Common myeloid progenitor, CD34-positive (primary cell): ENCODE measurements around the gene RASD2.
A peak's percentile ranks its signal among the peaks of the same experiment; 100 is the strongest.

ENCODE experiments used
- CTCF ChIA-PET: fragments of 350-600 bp; sonication (Branson Sonifier 250); formaldehyde crosslinking; loops from one replicate; lab custom pipeline; 2021; ENCODE audit warnings: antibody characterized with exemption; lab: Charles Lee
- POLR2A ChIA-PET: fragments of 350-600 bp; sonication (Branson Sonifier 250); formaldehyde crosslinking; loops from one replicate; lab custom pipeline; 2021; ENCODE audit warnings: antibody characterized with exemption; lab: Charles Lee
- DNase-seq, 3 donors: peaks; one replicate each; pipeline versions ENCODE4 v3.0.0 to v3.0.0-alpha.2; 2013
- H3K27ac ChIP-seq, 2 experiments: 1 replicate in 1 of 2; 2 replicates in 1 of 2; pipeline ENCODE4 v1.7.0; 2013; ENCODE audit warnings: inconsistent platforms in 2 of 2, low read length in 2 of 2, mild to moderate bottlenecking in 2 of 2, low read depth in 1 of 2, moderate library complexity in 1 of 2; ENCODE audit not compliant: severe bottlenecking in 2 of 2, insufficient read depth in 1 of 2, poor library complexity in 1 of 2
- H3K27me3 ChIP-seq, 5 experiments: replicated peaks in 2 of 5; 1 replicate in 3 of 5; 2 replicates in 2 of 5; pipeline versions ENCODE4 v1.6.1 to v1.7.0; 2013; ENCODE audit warnings: low read length in 4 of 5, mild to moderate bottlenecking in 2 of 5, moderate library complexity in 2 of 5, inconsistent platforms in 1 of 5; ENCODE audit not compliant: insufficient read depth in 5 of 5, control insufficient read depth in 4 of 5
- H3K36me3 ChIP-seq, 4 experiments: 1 replicate in 2 of 4; 2 replicates in 2 of 4; pipeline versions ENCODE4 v1.6.1 to v1.7.0; 2013; ENCODE audit warnings: low read length in 3 of 4, control low read depth in 1 of 4, mild to moderate bottlenecking in 1 of 4; ENCODE audit not compliant: control insufficient read depth in 4 of 4, insufficient read depth in 4 of 4
- H3K4me1 ChIP-seq, 4 experiments: 1 replicate in 3 of 4; 2 replicates in 1 of 4; pipeline versions ENCODE4 v1.6.1 to v1.7.1; 2013; ENCODE audit warnings: low read length in 3 of 4, mild to moderate bottlenecking in 3 of 4, control low read depth in 1 of 4, inconsistent platforms in 1 of 4, moderate library complexity in 1 of 4; ENCODE audit not compliant: control insufficient read depth in 4 of 4, insufficient read depth in 4 of 4; ENCODE audit errors: control extremely low read depth in 1 of 4
- H3K4me3 ChIP-seq, 7 experiments: 1 replicate in 4 of 7; 2 replicates in 3 of 7; pipeline versions ENCODE4 v1.5.1 to v1.7.0; 2013; ENCODE audit warnings: mild to moderate bottlenecking in 7 of 7, low read length in 6 of 7, moderate library complexity in 6 of 7, inconsistent platforms in 2 of 7, low read depth in 2 of 7, control low read depth in 1 of 7; ENCODE audit not compliant: insufficient read depth in 4 of 7, control insufficient read depth in 1 of 7; ENCODE audit errors: extremely low read depth in 1 of 7
- H3K9me3 ChIP-seq, 5 experiments: 1 replicate in 4 of 5; 2 replicates in 1 of 5; pipeline versions ENCODE4 v1.6.1 to v1.7.1; 2013; ENCODE audit warnings: low read length in 4 of 5, mild to moderate bottlenecking in 2 of 5, inconsistent platforms in 1 of 5, low read depth in 1 of 5, moderate library complexity in 1 of 5; ENCODE audit not compliant: control insufficient read depth in 4 of 5, insufficient read depth in 2 of 5; ENCODE audit errors: control extremely low read depth in 1 of 5
- WGBS: methylation state at CpG from one replicate; pipeline ENCODE4 v1.1.5; 2013; ENCODE audit not compliant: insufficient coverage; 5-methylcytosine and 5-hydroxymethylcytosine counted together

The RASD2 gene

DNA sequence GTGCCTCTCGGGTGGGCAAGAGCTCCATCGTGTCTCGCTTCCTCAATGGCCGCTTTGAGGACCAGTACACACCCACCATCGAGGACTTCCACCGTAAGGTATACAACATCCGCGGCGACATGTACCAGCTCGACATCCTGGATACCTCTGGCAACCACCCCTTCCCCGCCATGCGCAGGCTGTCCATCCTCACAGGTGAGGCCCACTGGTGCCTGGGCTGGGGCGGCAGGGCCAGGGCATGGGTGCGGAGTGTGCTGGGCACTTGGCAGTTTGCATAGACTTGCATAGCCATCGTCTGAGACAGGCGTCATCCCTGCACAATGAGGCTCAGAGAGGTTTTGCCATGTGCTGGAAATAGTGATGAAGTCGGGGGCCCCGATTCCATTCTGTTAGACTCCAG is 6.3 kb downstream of the RASD2 start:
- DNase-seq: no peak
- Histone ChIP-seq H3K27ac (no peak overlapping the region), H3K36me3 (no peaks in the 10 kb centered on the region), H3K9me3 (no peaks in the 10 kb centered on the region), H3K27me3 (peaks cover 0 to 22% (median 12%) of the 10 kb centered on the region in 5 experiments), H3K4me1 (peaks cover 0 to 3% (median 0%) of the 10 kb centered on the region in 4 experiments), H3K4me3 (no peak overlapping the region)
- ChIA-PET CTCF (interaction anchor here (1.2 to 1.6 kb wide), 2 partner anchors 9 to 14 kb away, joined by 4 read pairs; no protein-coding TSS in a partner anchor), POLR2A (interaction anchor here (0.8 kb wide), 1 partner anchor 58 kb away, joined by 3 read pairs; no protein-coding TSS in a partner anchor)
- 96% methylated on average over 18 of the region's 18 CpGs for WGBS

GRCh38 chr22:35547987-35548721 is 7.5 kb downstream of the RASD2 start:
- Histone ChIP-seq H3K27ac (no peak overlapping the region), H3K4me3 (no peak overlapping the region), H3K9me3 (no peaks in the 10 kb centered on the region), H3K4me1 (peaks cover 0 to 5% (median 1%) of the 10 kb centered on the region in 4 experiments), H3K36me3 (no peaks in the 10 kb centered on the region), H3K27me3 (peaks cover 0 to 9% (median 1%) of the 10 kb centered on the region in 5 experiments)
- DNase-seq: peak in 2 of 3 donors; percentile 13 to 27
- ChIA-PET CTCF (interaction anchor here (1.2 kb wide), 1 partner anchor 13 kb away, joined by 4 read pairs; no protein-coding TSS in a partner anchor), POLR2A (no interaction called here)
- 63% methylated on average over 4 of the region's 13 CpGs for WGBS

DNA sequence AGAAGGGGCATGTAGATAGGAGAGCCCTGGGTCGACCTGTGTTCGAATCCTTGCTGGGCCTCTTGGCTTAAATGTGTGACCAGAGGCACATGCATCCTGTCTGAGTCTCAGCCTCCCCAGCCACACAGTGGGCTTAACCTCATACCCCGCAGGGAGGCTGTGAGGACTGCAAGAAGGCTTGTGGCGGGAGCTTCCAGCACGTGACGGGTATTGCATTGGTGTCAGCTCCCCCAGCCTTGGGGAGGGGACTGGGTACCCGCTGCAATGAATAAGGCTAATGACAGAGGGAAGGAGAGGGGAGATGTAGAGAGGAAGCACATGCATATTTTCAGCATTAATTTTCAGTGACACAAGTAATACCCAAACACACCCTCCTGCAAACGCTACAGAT is 8.1 kb downstream of the RASD2 start:
- Histone ChIP-seq H3K4me3 (no peak overlapping the region), H3K4me1 (peaks cover 0 to 5% (median 1%) of the 10 kb centered on the region in 4 experiments), H3K27me3 (peaks cover 0 to 6% (median 0%) of the 10 kb centered on the region in 5 experiments), H3K36me3 (no peaks in the 10 kb centered on the region), H3K27ac (no peak overlapping the region), H3K9me3 (no peaks in the 10 kb centered on the region)
- 83% methylated on average over 1 of the region's 8 CpGs for WGBS
- ChIA-PET POLR2A (no interaction called here), CTCF (no interaction called here)
- DNase-seq: peak in 2 of 3 donors; percentile 43 to 60

GRCh38 chr22:35549328-35549727 is 8.7 kb downstream of the RASD2 start:
- Histone ChIP-seq H3K36me3 (no peaks in the 10 kb centered on the region), H3K4me3 (no peak overlapping the region), H3K9me3 (no peaks in the 10 kb centered on the region), H3K4me1 (peaks cover 0 to 5% (median 1%) of the 10 kb centered on the region in 4 experiments), H3K27me3 (peaks cover 0 to 4% (median 0%) of the 10 kb centered on the region in 5 experiments), H3K27ac (no peak overlapping the region)
- 86% methylated on average over 11 of the region's 11 CpGs for WGBS
- POLR2A ChIA-PET: no interaction called here
- CTCF ChIA-PET: interaction anchor here (1.1 kb wide), 1 partner anchor 27 kb away, joined by 3 read pairs; no protein-coding TSS in a partner anchor
- no peak for DNase-seq

GRCh38 chr22:35551549-35552177 is 11.0 kb downstream of the RASD2 start:
- 95% methylated on average over 43 of the region's 43 CpGs for WGBS
- H3K4me3 ChIP-seq: no peak overlapping the region
- no peak overlapping the region for H3K27ac ChIP-seq
- DNase-seq: no peak
- no peaks in the 10 kb centered on the region for H3K9me3 ChIP-seq
- H3K4me1 ChIP-seq: peaks cover 0 to 5% (median 1%) of the 10 kb centered on the region in 4 experiments
- CTCF ChIA-PET: interaction anchor here (1.1 kb wide), 1 partner anchor 11 kb away, joined by 3 read pairs; the partner anchor contains the start of gene RASD2
- H3K27me3 ChIP-seq: peaks cover 0 to 6% (median 0%) of the 10 kb centered on the region in 5 experiments
- POLR2A ChIA-PET: no interaction called here
- no peaks in the 10 kb centered on the region for H3K36me3 ChIP-seq

- no peaks in the 10 kb centered on the region for H3K9me3 ChIP-seq
- H3K4me3 ChIP-seq: no peak overlapping the region
- no peaks in the 10 kb centered on the region for H3K36me3 ChIP-seq
- no peak overlapping the region for H3K27ac ChIP-seq
- 65% methylated on average over 5 of the region's 13 CpGs for WGBS
- peaks cover 0 to 5% (median 1%) of the 10 kb centered on the region in 4 experiments for H3K4me1 ChIP-seq
- CTCF ChIA-PET: interaction anchor here (1.5 kb wide), 1 partner anchor 69 kb away, joined by 3 read pairs; no protein-coding TSS in a partner anchor
- peaks cover 0 to 6% (median 0%) of the 10 kb centered on the region in 5 experiments for H3K27me3 ChIP-seq
- DNase-seq: peak; percentile 30 to 72 (median 66)
- POLR2A ChIA-PET: no interaction called here
Measured at GRCh38 chr22:35552196-35552842, 11.7 kb downstream of the RASD2 start.
